Measurements from ENCODE around the gene ARHGAP25.

DNA sequence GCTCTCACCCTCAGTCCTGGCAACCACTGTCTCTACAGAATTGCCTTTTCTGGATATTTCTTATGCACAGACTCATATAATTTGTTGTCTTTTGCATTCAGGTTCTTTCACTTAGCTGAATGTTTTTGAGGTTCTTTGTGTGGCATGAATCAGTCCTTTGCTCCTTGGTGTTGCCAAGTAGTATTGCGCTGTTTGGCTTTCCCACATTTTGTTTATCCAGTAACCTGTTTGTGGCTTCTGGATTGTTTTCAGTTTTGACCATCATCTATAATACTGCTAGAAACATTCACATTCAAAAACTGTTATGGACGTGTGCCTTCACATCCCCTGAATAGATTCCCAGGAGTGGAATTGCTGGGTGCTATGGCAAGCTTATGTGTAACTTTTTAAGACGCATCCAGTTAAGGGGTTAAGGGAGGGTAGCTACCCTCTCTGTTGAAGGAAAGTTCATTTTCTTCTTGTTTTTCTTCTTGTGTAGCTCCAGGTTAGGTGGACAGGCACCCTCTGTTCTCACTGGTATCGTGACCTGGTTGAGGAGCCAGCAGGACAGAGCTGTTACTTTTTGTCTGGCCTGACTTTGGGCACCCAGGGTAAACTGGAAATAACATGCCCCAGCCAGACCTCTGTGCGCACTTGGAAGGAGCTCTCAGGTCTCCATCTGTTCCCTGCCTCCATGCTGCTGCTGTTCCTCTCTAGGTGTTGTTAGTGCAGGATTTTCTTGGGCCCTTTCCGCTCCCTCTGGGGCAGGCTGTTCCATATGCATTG lies 29.6 kb downstream of the ARHGAP25 start:
- TF ChIP-seq SMC3 (IDR thresholded peaks at IDR 0.05; ENCODE audit: borderline replicate concordance, low read length) = no peak
- no peak for TF ChIP-seq CTCF (IDR thresholded peaks at IDR 0.05 in 2 of 3, conservative IDR thresholded peaks at IDR 0.05 in 1 of 3; ENCODE audit: control insufficient read depth in 2 of 3, extremely low read depth in 1 of 3, insufficient read depth in 1 of 3, low read depth in 3 of 3, low read length in 3 of 3)
- no peak for TF ChIP-seq NR2C2 (IDR thresholded peaks at IDR 0.05; ENCODE audit: borderline replicate concordance, control insufficient read depth, insufficient read length, low read depth)
- no peak for TF ChIP-seq RBBP5 (conservative IDR thresholded peaks at IDR 0.05)
- TF ChIP-seq E2F4 (IDR thresholded peaks at IDR 0.05; ENCODE audit: low read depth, low read length) = no peak
- no peak for TF ChIP-seq TCF12 (IDR thresholded peaks at IDR 0.05; ENCODE audit: low read depth, low read length)

Data from GM12878 (cell line).